Kidney (tissue), 14 donors: ENCODE measurements around the gene FARP1. TPM values are rescaled to one million over a fixed set of nuclear protein-coding genes. Genes with fewer than 3 reads are reported as not detected.

ENCODE experiments used
- DNase-seq, 5 donors: peaks; one replicate each; pipeline ENCODE4 v3.0.0-alpha.2; 2013 to 2020
- FAIRE-seq: peaks from 2 replicates; lab custom pipeline; 2012; peaks lifted over from hg19 to GRCh38; lab: Jason Lieb, UNC
- H3K27ac ChIP-seq, 2 donors: one replicate each; pipeline ENCODE4 v1.7.0; 2013; ENCODE audit warnings: low read depth in 2 of 2, low read length in 2 of 2, inconsistent platforms in 1 of 2
- H3K27me3 ChIP-seq: one replicate; pipeline ENCODE4 v1.7.1; 2013; ENCODE audit warnings: low read length, inconsistent platforms; ENCODE audit not compliant: control insufficient read depth, insufficient read depth
- H3K36me3 ChIP-seq, 3 donors: one replicate each; pipeline versions ENCODE4 v1.7.0 to v1.7.1; 2013; ENCODE audit warnings: low read length in 3 of 3, control low read depth in 1 of 3, inconsistent platforms in 1 of 3; ENCODE audit not compliant: insufficient read depth in 3 of 3, control insufficient read depth in 2 of 3
- H3K4me1 ChIP-seq, 3 donors: one replicate each; pipeline versions ENCODE4 v1.7.0 to v1.7.1; 2013; ENCODE audit warnings: low read length in 3 of 3, inconsistent platforms in 1 of 3, low read depth in 1 of 3; ENCODE audit not compliant: control insufficient read depth in 2 of 3, insufficient read depth in 2 of 3
- H3K4me3 ChIP-seq, 3 donors: one replicate each; pipeline versions ENCODE4 v1.7.0 to v1.8.1; 2013; ENCODE audit warnings: low read length in 3 of 3, control low read depth in 1 of 3, inconsistent platforms in 1 of 3
- H3K9ac ChIP-seq, 3 donors: one replicate each; pipeline versions ENCODE4 v1.7.0 to v1.7.1; 2013; ENCODE audit warnings: low read length in 3 of 3, control low read depth in 1 of 3, inconsistent platforms in 1 of 3
- H3K9me3 ChIP-seq, 3 donors: one replicate each; pipeline versions ENCODE4 v1.7.0 to v1.7.1; 2013; ENCODE audit warnings: low read length in 3 of 3, control low read depth in 1 of 3, inconsistent platforms in 1 of 3; ENCODE audit not compliant: control insufficient read depth in 2 of 3, insufficient read depth in 1 of 3
- CTCF ChIP-seq: IDR thresholded peaks from 3 replicates; pipeline ENCODE4 v1.5.1; 2012; ENCODE audit warnings: mild to moderate bottlenecking, moderate library complexity, borderline replicate concordance; ENCODE audit not compliant: insufficient read depth; ENCODE audit errors: extremely low read depth
- intact Hi-C: fragments of 100-400 bp; cut with DNase I; formaldehyde crosslinking; loops from one replicate; pipeline ENCODE4 v1.11.1; 2022
- polyA plus RNA-seq: library from polyadenylated mRNA; stranded (reverse); fragments of 350-450 nt; fragmentation: Illumina TruSeq; extraction: RNeasy Lipid Tissue Mini Kit (QIAGEN cat#74804); gene quantifications from one replicate; pipeline ENCODE4 v1.2.3, GENCODE V29; 2014; ENCODE audit warnings: low read depth, low replicate concordance; ENCODE audit not compliant: insufficient read depth
- total RNA-seq: library from RNA; stranded (reverse); fragmentation: NEBNext Ultra II Directional; extraction: Animal tissue kit (Norgen Biotek cat#: 25700); gene quantifications from one replicate; pipeline ENCODE4 v1.2.1, GENCODE V29; 2021
- donor health status: control.
- donor health status: control.
- donor health status: control.
- donor health status: control.
- donor health status: control.
- donor health status: DM: yes; HTN: yes; CAD: no.
- donor health status: Normal renal cell carcinoma (clear cell type).

Gene FARP1
- total and polyA plus RNA-seq, 2 donors from 2014 or later, result 123 to 229 TPM

- no peak for DNase-seq
- Histone ChIP-seq H3K9me3 (no peaks in the 10 kb centered on the region), H3K4me3 (no peak overlapping the region), H3K4me1 (peaks cover 10 to 42% (median 21%) of the 10 kb centered on the region in 3 donors), H3K27me3 (no peaks in the 10 kb centered on the region), H3K27ac (peak overlapping the region; percentile 57 to 69), H3K36me3 (no peaks in the 10 kb centered on the region), H3K9ac (peak overlapping the region in 1 of 3 donors; percentile 1)
- FAIRE-seq, result no peak
- intact Hi-C loops, result no loop called here
- no peak for TF ChIP-seq CTCF
Measured at GRCh38 chr13:98313023-98313921, 170.4 kb downstream of the FARP1 start.

DNA sequence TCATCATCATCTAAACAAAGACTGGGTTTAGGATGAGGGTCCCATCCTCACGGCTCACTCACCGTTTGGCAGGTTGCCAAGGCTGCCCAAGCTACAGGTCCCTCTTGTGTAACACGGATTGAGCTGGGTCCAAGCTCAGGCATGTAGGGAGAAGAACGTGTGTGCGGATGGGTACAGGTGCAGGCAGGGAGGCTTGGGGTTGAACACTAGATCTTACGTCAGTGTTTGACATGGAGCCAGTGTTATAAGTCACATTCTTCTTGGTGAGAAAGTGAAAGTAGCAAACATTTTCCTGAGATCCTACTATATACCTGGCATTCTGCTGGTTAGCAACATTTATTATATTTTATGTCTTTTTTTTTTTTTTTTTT lies 171.0 kb downstream of the FARP1 start:
- intact Hi-C loops, result no loop called here
- Histone ChIP-seq H3K36me3 (no peaks in the 10 kb centered on the region), H3K4me1 (peaks cover 10 to 38% (median 20%) of the 10 kb centered on the region in 3 donors), H3K27me3 (no peaks in the 10 kb centered on the region), H3K9ac (no peak overlapping the region), H3K27ac (peak overlapping the region; percentile 57 to 69), H3K9me3 (no peaks in the 10 kb centered on the region), H3K4me3 (no peak overlapping the region)
- DNase-seq (no peak), FAIRE-seq (no peak)
- TF ChIP-seq CTCF, result no peak

DNA sequence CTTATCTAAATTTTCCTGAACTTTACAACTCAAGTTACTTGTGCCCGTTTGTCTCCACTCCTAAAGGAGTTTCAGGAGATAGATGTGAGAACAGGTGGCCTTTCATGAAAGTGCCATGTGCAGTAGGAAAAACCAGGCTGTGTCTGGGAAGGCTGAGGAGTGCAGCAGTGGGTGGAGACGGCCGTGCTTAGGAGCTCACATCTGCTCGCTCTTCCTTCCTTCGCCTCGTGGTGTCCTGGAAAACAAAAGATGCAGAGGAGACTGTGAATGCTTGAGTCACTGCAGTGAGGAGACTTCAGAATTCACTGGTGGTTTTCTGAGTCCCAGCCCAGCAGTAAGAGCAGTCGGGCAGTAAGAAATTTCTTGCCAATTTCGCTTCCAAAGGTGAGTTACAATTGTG lies 172.6 kb downstream of the FARP1 start:
- DNase-seq, result peak in 2 of 5 donors; percentile 39 to 64
- Histone ChIP-seq H3K9ac (no peak overlapping the region), H3K9me3 (no peaks in the 10 kb centered on the region), H3K27ac (no peak overlapping the region), H3K36me3 (no peaks in the 10 kb centered on the region), H3K4me3 (no peak overlapping the region), H3K4me1 (peaks cover 10 to 28% (median 12%) of the 10 kb centered on the region in 3 donors), H3K27me3 (no peaks in the 10 kb centered on the region)
- intact Hi-C loops, result no loop called here
- no peak for FAIRE-seq
- no peak for TF ChIP-seq CTCF
